IPS-11a (cell line): ENCODE results near the gene NCOR1.
A peak's percentile ranks its signal among the peaks of the same experiment; 100 is the strongest.
"Not testable (repeated sequence)": the region's sequence is repeated elsewhere in the genome, so short reads cannot be mapped to it uniquely, and the experiment has no call there.

ENCODE experiments used
- H3K4me3 ChIP-seq: one replicate; pipeline ENCODE4 v1.5.1; 2013; ENCODE audit warnings: low read depth, low read length, control low read depth

Gene NCOR1

DNA sequence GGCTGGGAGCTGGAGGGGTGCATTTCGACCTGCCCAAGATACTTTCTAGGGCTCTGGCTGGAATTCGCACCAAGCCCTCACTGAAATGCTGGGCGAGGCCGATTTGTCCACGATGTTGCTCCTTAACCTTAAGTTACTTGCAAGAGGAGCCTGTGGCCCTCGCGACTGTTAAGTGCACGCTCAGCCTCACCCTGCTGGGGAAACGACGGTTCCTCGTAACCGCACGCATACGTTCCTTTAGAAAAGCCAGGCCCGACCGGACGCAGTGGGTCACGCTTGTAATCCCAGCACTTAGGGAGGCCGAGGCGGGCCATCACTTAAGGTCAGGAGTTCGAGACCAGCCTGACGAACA is 607 bp upstream of the NCOR1 start:
- H3K4me3 ChIP-seq = peak overlapping the region; percentile 91

DNA sequence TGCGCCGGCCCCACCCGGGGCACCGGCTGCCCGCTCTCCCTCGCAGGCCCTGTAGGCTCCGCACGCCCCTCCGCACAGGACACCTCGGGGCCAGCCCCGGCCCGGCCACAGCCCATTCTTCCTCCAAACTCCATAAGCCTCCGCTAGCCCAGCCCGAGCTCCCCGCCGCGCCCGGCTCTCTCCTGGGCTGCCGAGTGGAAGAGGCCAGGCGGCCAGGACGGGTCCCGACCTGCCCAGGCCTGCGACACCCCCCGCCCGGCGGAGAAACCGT is 397 bp downstream of the NCOR1 start:
- peak overlapping the region; percentile 91 for H3K4me3 ChIP-seq

DNA sequence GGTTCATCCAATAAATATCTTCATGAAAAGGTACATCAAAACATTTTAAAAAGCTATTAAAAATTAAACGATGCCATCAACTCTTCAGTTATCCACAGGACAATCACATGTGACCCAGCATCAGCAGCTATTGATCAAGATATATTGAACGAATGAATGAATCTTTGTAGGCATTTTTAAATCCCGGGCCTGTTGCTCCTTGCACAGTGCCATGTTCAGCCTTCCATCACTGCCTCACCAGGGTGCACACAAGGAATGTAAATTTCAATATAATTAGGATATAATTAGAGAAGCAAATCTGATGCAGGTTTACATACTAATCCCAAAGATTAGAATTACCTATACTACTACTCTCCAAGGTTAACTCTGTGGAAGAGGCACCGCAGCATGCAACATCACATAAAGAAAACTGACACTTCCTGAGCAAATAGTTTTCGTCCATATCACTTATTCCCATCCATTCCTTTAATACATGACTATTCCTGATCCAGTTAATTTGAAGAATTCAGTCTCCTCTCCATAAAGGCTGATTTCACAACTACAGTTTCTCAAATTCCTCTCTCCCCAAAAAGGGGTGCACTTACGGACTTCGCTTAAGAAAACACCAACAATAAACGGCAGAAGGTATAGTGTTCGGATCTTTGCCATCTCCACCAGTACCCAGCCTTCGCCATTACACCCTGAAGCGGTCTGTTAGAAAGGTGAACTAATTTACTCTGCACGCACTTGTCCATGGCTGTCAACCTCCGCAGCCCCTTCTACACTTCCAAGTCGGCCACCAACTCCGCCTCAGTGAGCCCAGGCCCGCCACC is 938 bp downstream of the NCOR1 start:
- peak overlapping the region; percentile 91 for H3K4me3 ChIP-seq

DNA sequence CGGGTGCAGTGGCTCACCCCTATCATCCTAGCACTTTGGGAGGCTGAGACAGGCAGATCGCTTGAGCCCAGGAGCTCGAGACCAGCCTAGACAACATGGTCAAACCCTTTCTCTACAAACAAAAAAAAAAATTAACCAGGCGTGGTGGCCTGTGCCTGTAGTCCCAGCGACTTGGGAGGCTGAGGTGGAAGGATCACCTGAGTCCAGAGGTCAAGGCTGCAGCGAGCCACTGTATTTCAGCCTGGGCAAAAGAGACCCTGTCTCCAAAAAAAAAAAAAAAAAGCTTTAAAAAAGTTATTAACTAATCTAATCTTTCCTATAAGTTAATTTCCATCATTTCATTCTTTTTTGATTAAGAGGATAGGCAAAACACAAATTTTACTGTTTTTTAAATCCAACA is 2.5 kb downstream of the NCOR1 start:
- no peak overlapping the region for H3K4me3 ChIP-seq

DNA sequence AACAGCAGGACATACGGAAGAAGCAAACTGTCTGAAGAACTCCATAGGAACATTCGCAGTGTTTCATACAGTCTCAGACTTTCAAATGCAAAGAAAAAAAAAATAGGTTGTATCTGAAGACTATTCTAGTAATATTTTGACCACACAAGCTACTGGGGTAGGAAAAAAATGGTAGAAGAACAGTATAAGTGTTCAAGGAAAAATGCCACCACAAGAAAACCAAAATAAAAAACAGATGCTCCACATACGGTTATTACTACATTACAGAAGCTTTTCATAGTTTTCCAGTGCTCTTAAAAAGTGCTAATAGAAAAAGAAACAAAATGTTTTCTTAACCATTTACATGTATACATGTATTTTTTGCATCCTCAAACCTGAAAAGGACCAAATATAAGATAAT is 3.7 kb downstream of the NCOR1 start:
- no peak overlapping the region for H3K4me3 ChIP-seq

DNA sequence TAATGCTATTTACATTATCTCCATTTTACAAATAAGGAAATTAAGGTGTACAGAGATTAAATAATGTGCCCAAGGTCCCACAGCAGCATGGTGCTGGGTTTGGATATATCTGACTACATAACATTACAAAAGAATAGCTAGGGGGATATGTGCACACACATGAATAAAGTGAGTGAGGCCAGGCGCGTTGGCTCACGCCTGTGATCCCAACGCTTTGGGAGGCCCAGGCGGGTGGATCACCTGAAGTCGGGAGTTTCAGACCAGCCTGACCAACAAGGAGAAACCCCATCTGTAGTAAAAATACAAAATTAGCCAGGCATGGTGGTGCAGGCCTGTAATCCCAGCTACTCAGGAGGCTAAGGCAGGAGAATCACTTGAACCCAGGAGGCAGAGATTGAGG is 10.6 kb downstream of the NCOR1 start:
- not testable (repeated sequence) for H3K4me3 ChIP-seq

DNA sequence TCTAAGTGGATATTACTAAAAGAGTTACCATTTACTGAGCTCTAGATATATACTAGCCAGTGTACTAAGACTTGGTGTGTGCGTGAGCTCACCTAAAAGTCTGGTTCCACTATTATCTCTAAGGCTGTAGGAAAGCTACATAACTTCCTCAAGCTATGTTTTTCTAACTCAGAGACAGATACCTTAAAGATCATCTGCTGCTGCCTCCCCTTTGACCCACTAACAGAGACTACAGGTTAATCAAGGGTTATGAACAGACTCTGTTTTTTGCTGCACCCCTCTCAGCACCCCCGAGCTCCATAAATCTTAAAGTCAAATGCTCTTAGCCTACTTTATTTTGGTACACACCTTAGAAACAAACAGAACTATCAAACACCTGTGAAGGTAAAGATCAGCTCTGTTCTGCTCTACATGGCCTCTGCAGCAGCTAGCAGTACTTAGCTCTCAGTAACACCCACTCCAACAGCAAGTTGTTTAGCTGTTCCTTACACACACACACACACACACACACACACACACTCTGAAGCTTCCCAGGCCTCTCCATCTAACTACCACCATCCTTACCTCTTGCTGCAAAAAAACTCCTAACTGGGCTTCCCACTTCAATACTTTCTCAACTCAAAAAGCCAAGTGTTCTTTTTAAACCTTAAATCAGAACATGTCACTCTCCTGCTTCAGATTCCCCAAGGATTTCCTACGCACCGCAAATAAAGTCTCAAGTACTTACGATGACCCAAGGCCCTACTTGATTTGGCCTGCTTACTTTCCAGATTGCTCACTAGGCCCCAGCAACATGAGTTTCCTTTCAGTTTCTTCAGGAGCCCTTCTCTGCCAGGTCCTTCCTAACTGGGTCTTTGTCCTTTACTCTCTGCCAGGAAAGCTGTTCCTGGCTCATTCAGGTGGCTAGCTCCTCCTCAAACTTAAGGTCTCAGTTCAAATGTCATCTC is 12.5 kb downstream of the NCOR1 start:
- not testable (repeated sequence) for H3K4me3 ChIP-seq

DNA sequence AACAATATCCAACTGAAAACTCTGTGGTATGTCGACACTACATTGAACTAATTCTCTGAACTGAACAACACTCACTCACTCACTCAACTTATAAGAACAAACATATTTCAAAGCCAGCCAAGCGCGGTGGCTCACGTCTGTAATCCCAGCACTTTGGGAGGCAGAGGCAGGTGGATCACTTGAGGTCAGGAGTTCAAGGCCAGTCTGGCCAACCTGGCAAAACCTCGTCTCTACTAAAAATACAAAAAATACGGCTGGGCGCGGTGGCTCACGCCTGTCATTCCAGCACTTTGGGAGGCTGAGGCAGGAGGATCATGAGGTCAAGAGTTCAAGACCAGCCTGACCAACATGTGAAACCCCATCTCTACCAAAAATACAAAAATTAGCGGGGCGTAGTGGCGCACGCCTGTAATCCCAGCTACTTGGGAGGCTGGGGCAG is 13.6 kb downstream of the NCOR1 start:
- not testable (repeated sequence) for H3K4me3 ChIP-seq

DNA sequence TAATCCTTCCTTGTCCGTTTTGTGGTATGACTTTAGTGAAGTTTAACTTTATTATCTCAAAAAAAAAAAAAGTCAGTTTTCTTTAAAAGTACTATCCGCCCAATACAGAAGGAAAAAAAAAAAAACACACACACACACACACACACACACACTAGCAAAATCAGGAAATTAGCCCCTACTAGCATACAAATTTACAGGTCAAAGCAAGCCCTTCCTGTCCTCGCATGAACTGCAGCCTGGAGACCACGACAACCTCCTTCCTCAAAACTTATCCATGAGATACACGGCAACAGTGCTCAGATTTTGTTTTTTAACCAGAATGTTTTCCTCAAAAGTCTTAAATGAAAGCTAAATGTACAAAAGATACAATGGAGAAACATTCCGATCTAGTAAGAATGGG is 16.2 kb downstream of the NCOR1 start:
- no peak overlapping the region for H3K4me3 ChIP-seq

DNA sequence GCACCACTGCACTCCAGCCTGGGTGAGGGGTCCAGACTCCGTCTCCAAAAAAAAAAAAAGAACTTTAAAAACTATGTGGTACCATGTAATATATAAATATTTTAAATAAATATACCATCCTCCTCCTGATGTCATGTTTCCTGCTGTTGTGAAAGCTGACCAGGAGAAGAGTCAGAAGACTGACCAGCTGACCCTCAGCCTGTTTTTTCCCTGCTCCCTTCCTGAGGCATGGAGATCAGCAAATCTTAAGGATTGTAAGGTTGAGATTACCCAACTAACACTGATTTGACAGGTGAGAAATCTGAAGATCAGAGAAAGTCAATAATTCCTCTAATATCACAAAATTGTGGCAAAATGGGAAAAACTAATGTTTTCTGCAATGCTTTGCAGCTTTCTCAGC is 18.1 kb downstream of the NCOR1 start:
- H3K4me3 ChIP-seq = no peak overlapping the region

DNA sequence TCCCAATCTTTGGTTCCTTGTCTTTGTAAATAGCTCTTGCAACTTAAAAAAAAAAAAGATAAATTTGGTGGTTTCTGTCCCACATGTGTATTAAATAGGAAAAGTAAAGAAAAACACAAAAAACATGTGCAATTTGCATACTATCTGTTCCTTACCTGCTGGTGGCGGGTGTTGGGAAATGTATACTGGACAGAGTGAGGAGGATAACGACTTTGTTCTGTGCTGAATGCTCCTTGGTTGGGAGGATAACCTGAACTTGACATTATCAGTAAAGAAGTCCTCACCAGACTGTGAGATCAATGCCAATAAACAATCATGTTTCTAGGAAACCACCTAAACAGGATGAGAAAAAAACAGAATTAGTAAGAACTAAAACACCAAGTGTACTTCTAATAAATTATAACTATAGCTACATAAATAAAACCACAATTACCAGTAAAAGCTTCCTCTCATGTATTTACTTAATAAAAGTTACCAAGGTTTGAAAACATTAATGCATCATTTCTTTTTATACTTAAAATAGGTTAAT is 21.0 kb downstream of the NCOR1 start:
- H3K4me3 ChIP-seq = not testable (repeated sequence)

DNA sequence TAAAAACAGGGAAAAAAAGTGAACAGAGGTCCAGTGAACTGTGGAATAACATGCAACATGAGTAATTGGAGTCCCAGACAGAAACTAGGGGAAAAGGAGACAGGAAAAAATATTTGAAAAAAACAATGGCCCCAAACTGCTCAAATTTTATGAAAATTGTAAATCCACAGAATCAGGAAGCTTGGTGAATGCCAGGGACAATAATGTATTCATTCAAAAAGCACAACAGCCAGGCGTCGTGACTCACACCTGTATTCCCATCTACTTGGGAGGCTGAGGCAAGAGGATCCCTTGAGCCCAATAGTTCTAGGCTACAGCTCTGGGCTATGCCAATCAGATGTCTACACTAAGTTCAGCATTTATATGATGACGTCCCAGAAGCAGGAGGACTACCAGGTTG is 23.7 kb downstream of the NCOR1 start:
- no peak overlapping the region for H3K4me3 ChIP-seq

DNA sequence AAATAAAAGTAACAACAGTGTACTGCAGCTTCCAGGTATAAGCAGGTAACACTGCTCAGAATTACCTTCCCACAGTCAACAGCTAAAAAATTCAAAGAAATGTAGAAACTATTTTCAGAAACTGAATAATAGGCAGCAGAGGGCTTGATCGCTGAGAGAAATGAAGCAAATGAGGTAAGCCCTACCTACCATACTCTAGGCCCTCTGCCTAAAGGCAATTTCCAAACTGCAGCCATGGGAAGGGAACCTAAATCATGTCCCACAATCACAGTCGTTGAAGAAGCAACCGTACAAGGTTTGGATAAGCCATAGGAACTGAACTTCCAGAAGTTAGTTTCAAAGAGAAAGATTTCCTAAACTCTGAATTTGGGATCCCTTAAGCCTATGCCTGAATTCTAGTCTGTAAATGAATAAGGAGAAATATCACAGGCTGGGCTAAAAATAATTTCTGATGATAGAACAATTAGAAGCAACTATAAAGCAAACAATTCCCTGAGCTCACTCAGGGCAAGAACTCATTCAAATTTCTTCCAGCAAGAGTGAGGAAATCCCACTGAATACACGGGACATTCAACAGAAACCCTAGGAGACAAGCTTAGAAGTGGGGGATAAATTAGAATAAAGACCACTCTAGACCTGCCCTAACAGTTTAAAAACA is 24.5 kb downstream of the NCOR1 start:
- no peak overlapping the region for H3K4me3 ChIP-seq

DNA sequence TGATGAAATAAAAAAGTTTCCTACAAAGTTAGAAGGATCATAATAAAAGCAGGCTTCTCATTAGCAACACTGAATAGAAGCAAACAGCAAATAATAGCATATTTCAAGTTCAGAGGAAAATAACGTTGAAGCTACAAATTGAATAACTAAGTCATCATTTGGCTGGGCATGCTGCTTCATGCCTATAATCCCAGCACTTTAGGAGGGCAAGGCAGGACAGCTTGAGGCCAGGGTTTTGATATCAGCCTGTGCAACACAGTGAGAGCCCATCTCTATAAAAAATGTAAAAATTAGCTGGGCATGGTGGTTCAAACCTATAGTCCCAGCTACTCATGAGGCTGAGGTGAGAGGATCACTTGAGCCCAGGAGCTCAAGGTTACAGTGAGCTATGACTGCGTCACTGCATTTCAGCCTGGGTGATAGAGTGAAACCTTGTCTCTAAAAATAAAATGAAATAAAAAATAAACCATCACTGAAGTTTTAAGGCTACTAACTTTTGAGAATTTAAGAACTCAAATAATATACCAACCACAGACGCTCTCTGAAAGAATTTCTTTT is 25.5 kb downstream of the NCOR1 start:
- H3K4me3 ChIP-seq = no peak overlapping the region

DNA sequence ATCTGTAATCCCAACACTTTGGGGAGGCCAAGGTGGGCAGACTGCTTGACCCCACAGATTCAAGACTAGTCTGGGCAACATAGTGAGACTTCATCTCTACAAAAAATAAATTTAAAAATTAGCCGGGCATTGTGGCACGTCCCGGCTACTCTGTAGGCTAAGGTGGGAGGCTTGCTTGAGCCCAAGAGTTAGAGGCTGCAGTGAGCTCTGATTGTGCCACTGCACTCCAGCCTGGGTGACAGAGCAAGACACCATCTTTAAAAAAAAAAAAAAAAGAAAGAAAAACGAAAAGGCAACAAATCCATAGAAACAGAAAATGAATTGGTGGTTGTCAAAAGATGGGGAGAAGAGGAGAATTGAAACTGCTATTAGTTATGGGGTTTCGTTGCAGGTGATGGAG is 27.7 kb downstream of the NCOR1 start:
- no peak overlapping the region for H3K4me3 ChIP-seq

DNA sequence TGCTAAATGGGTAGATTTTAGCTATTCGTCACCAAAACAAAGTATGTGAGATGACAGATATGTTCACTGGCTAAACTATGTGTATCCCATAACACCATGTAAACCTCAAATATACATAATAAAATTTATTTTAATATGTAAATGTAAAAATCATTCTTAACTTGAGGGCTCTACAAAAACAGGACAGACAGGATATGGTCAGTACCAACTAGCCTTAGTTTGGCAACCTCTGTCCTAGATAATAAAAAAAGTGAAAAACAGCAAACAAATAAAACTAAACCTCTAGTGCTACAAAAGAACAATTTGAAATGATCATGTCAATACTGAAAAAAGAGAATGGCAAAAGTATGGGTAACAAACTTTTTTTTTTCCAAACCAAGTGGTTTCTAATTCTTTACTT is 33.8 kb downstream of the NCOR1 start:
- no peak overlapping the region for H3K4me3 ChIP-seq

DNA sequence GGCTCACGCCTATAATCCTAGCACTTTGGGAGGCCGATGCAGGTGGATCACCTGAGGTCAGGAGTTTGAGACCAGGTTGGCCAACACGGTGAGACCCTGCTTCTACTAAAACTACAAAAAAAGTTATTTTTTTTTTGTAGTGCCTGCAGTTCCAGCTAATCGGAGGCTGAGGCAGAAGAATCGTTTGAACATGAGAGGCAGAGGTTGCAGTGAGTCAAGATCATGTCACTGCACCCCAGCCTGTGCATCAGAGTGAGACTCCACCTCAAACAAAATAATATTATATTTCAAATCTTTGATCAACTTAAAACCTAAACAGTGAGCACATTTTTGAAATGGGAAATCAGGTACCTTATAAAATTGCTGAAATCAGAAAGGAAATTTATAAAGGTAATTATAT is 36.5 kb downstream of the NCOR1 start:
- H3K4me3 ChIP-seq = no peak overlapping the region

DNA sequence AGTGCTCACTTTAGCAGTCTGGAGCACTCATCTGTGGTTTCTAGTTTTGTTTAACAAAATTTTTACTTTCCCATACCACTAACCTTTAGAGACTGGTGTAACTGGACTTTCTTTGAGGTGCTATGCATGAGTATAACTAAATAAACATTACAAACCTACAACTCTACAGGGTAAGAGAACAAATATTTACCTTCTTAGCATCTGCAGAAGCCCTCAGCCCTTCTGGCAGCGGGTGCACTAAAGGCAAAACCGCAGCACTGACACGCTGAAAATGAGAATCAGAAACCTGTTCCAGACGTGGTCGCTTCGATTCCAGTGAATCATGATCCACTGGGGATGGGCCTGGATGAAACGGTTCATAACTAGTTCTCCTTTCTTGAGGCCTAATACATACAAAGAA is 43.7 kb downstream of the NCOR1 start:
- no peak overlapping the region for H3K4me3 ChIP-seq

DNA sequence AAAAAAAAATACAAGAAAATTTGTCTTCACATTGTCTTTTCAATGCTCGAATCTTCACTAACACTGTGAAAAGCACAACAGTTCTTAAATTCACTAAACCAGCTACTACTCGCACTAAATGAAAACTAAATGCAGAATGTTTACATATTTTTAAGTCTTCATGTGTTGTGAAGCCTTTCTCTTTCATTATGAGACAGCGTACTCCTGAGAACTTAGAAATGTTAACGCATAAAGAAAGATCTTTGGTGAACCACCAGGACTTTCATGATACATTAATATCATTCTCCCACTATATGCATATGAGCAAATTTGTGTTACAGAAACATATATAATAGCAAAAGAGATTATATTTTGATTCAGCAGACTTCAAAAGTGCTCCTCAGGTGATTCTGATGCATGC is 48.6 kb downstream of the NCOR1 start:
- H3K4me3 ChIP-seq = not testable (repeated sequence)

DNA sequence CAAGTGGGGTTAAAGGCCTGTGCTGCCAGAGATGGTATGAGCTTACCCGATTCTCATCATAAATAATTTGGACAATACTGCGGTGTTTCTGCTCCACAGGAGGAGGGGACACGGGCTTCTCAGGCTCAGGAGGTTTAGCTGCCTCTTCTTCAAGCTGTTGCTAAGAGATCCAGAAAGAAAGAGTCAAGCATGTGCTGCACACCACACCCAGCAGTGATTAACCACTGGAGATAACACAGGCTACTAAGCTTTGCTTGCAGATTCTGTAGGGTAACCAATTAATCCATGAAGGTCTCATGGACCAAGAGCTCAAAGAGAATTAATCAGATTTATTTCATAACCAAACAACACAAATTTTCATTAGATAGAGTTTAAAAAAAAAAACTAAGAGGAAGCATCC is 56.6 kb downstream of the NCOR1 start:
- H3K4me3 ChIP-seq = no peak overlapping the region

DNA sequence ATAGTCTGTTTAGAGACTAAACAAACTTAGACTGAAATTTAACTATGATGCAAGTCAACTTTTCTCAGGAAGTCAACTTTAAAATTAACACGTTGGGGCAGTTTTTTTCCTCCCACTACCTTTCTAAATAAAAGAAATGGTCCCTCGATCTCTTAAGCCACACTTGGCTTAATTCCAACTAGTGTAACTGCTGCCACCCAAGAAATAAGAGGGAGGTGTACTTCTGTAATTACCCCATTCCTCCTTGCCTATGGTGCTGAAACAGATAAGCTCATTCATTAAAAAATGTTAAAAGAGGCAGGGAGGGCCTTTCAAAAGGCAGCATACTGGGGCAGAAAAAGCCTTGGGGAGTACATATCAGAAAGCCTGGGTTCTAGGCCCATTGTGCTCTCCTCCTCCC is 59.8 kb downstream of the NCOR1 start:
- no peak overlapping the region for H3K4me3 ChIP-seq
